Measurements from ENCODE around the gene FAM89B.

The FAM89B gene

GRCh38 chr11:65598258-65598699, 25.9 kb downstream of the FAM89B start:
- no peak for DNase-seq
- H3K36me3 ChIP-seq: peaks cover 12% of the 10 kb centered on the region
- H3K27me3 ChIP-seq (ENCODE audit: insufficient read depth, low read depth, severe bottlenecking): no peaks in the 10 kb centered on the region
- H3K4me3 ChIP-seq (ENCODE audit: low read depth, low read length): no peak overlapping the region
- H3K27ac ChIP-seq: no peak overlapping the region
- TF ChIP-seq CTCF (IDR thresholded peaks at IDR 0.05; ENCODE audit: low read depth, low read length): no peak
- no peaks in the 10 kb centered on the region for H3K9me3 ChIP-seq (ENCODE audit: severe bottlenecking)

- peaks cover 20% of the 10 kb centered on the region for H3K36me3 ChIP-seq
- no peaks in the 10 kb centered on the region for H3K27me3 ChIP-seq (ENCODE audit: insufficient read depth, low read depth, severe bottlenecking)
- no peak overlapping the region for H3K27ac ChIP-seq
- H3K9me3 ChIP-seq (ENCODE audit: severe bottlenecking): no peaks in the 10 kb centered on the region
- no peak for DNase-seq
- no peak for TF ChIP-seq CTCF (IDR thresholded peaks at IDR 0.05; ENCODE audit: low read depth, low read length)
- no peak overlapping the region for H3K4me3 ChIP-seq (ENCODE audit: low read depth, low read length)
Measured at GRCh38 chr11:65599216-65599954, 27.0 kb downstream of the FAM89B start.

- no peak for DNase-seq
- TF ChIP-seq CTCF (IDR thresholded peaks at IDR 0.05; ENCODE audit: low read depth, low read length): no peak
- Histone ChIP-seq H3K4me3 (ENCODE audit: low read depth, low read length) (no peak overlapping the region), H3K9me3 (ENCODE audit: severe bottlenecking) (no peaks in the 10 kb centered on the region), H3K36me3 (peaks cover 25% of the 10 kb centered on the region), H3K27me3 (ENCODE audit: insufficient read depth, low read depth, severe bottlenecking) (no peaks in the 10 kb centered on the region), H3K27ac (no peak overlapping the region)
Measured at GRCh38 chr11:65599955-65600246, 27.6 kb downstream of the FAM89B start.

- DNase-seq: no peak
- Histone ChIP-seq H3K36me3 (peaks cover 32% of the 10 kb centered on the region), H3K4me3 (ENCODE audit: low read depth, low read length) (no peak overlapping the region), H3K9me3 (ENCODE audit: severe bottlenecking) (no peaks in the 10 kb centered on the region), H3K27ac (no peak overlapping the region), H3K27me3 (ENCODE audit: insufficient read depth, low read depth, severe bottlenecking) (no peaks in the 10 kb centered on the region)
- no peak for TF ChIP-seq CTCF (IDR thresholded peaks at IDR 0.05; ENCODE audit: low read depth, low read length)
Measured at GRCh38 chr11:65604258-65604657, 31.9 kb downstream of the FAM89B start.

GRCh38 chr11:65606876-65607613, 34.7 kb downstream of the FAM89B start:
- peak overlapping the region; percentile 34 for H3K4me3 ChIP-seq (ENCODE audit: low read depth, low read length)
- H3K27ac ChIP-seq: peak overlapping the region; percentile 58
- DNase-seq: peak; percentile 94
- peaks cover 46% of the 10 kb centered on the region for H3K36me3 ChIP-seq
- no peaks in the 10 kb centered on the region for H3K27me3 ChIP-seq (ENCODE audit: insufficient read depth, low read depth, severe bottlenecking)
- H3K9me3 ChIP-seq (ENCODE audit: severe bottlenecking): no peaks in the 10 kb centered on the region
- TF ChIP-seq CTCF (IDR thresholded peaks at IDR 0.05; ENCODE audit: low read depth, low read length): no peak

Measured in WERI-Rb-1 (cell line).